Fibroblast of lung (primary cell): ENCODE data around the gene RAI1.

ENCODE experiments used
- EZH2 ChIP-seq: IDR thresholded peaks from 2 replicates; pipeline ENCODE4 v1.5.1; 2012; ENCODE audit warnings: low read length, control low read depth, mild to moderate bottlenecking; ENCODE audit errors: missing control alignments
- TF ChIP-seq, protein P1 (sequence below), 2 donors: IDR thresholded peaks in 1 of 2; conservative IDR thresholded peaks in 1 of 2; 1 replicate in 1 of 2; 2 replicates in 1 of 2; pipeline ENCODE4 v1.5.1; 2011 to 2012; ENCODE audit warnings: low read length in 2 of 2, control low read depth in 1 of 2, inconsistent platforms in 1 of 2, low read depth in 1 of 2, mild to moderate bottlenecking in 1 of 2

DNA sequence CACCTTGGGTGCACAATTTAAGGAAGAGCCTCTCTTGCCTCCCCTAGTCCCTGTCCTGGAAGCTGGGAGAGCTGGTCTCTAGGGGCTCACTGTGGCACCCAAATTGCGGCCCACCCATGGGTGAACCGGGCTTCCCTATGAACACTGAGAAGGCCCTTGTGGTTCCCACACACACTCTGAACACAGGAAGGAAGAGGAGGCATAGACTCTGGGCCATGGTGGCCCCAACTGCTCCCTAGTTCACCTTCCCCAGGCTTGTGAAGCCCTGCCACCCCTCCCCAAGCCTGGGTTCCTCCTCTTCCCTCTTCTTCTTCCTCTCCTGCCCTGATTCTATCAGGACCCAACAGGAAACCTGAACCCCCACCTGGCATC is 145.1 kb downstream of the RAI1 start:
- TF ChIP-seq, protein P1, sequence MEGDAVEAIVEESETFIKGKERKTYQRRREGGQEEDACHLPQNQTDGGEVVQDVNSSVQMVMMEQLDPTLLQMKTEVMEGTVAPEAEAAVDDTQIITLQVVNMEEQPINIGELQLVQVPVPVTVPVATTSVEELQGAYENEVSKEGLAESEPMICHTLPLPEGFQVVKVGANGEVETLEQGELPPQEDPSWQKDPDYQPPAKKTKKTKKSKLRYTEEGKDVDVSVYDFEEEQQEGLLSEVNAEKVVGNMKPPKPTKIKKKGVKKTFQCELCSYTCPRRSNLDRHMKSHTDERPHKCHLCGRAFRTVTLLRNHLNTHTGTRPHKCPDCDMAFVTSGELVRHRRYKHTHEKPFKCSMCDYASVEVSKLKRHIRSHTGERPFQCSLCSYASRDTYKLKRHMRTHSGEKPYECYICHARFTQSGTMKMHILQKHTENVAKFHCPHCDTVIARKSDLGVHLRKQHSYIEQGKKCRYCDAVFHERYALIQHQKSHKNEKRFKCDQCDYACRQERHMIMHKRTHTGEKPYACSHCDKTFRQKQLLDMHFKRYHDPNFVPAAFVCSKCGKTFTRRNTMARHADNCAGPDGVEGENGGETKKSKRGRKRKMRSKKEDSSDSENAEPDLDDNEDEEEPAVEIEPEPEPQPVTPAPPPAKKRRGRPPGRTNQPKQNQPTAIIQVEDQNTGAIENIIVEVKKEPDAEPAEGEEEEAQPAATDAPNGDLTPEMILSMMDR (conservative IDR thresholded peaks at IDR 0.05 in 1 of 2, IDR thresholded peaks at IDR 0.05 in 1 of 2; ENCODE audit: low read depth in 1 of 2, low read length in 2 of 2) = no peak
- TF ChIP-seq EZH2 = no peak
